GM10248 (cell line): ENCODE measurements around the gene DYDC2.
"Not testable (repeated sequence)": the region's sequence is repeated elsewhere in the genome, so short reads cannot be mapped to it uniquely, and the experiment has no call there.

ENCODE experiments used
- CTCF ChIA-PET: fragments of 300-600 bp; sonication (Branson Sonifier 250); formaldehyde crosslinking; extraction: SDS; loops from one replicate; lab custom pipeline; 2021; ENCODE audit warnings: antibody characterized with exemption; lab: Yijun Ruan, JAX
- POLR2A ChIA-PET: fragments of 350-650 bp; sonication (Branson Sonifier 250); formaldehyde crosslinking; extraction: SDS; loops from one replicate; lab custom pipeline; 2020; ENCODE audit warnings: antibody characterized with exemption; lab: Yijun Ruan, JAX
- DNase-seq: peaks from one replicate; pipeline ENCODE4 v3.0.0; 2012; ENCODE audit errors: extremely low spot score
- CTCF ChIP-seq: IDR thresholded peaks from 2 replicates; pipeline ENCODE4 v1.5.1; 2012; ENCODE audit warnings: mild to moderate bottlenecking, low read depth; ENCODE audit errors: extremely low read depth, missing control alignments, control extremely low read depth

DYDC2 gene

GRCh38 chr10:80416479-80417098, 60.0 kb downstream of the DYDC2 start:
- POLR2A ChIA-PET: no interaction called here
- TF ChIP-seq CTCF: no peak
- CTCF ChIA-PET: interaction anchor here (1.6 kb wide), 1 partner anchor 89 kb away, joined by 4 read pairs; no protein-coding TSS in a partner anchor
- no peak for DNase-seq

DNA sequence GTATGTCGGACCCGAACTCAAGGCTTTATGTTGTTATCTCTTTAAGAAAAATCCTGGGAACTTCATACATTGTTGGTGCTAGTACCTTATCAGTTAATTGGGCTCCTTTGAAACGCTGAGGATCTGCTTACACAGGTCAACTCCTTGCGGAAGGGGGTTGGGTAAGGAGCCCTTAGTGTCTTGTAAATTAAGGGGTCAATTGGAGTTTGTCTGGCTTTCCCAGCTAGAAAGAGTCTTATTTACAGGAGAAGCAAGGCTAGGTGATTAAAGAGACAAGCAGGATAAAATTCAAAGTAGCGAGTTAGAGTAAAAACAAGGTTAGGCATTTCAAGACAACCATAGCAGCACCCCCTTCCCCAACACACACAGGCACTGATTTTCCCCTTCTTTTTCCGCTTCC, 60.7 kb downstream of the DYDC2 start:
- CTCF ChIA-PET: interaction anchor here (7.9 kb wide), 1 partner anchor 27 kb away, joined by 62 read pairs; no protein-coding TSS in a partner anchor
- POLR2A ChIA-PET: not testable (repeated sequence)

More for the DNA sequence above, 60.7 kb downstream of the DYDC2 start:
- not testable (repeated sequence) for DNase-seq
